ENCODE data around the gene PSMC4. TPM values are rescaled to one million over a fixed set of nuclear protein-coding genes. Genes with fewer than 3 reads are reported as not detected.

The PSMC4 gene
- total and polyA plus RNA-seq, 7 donors, result 76.0 to 310 (median 132) TPM

DNA sequence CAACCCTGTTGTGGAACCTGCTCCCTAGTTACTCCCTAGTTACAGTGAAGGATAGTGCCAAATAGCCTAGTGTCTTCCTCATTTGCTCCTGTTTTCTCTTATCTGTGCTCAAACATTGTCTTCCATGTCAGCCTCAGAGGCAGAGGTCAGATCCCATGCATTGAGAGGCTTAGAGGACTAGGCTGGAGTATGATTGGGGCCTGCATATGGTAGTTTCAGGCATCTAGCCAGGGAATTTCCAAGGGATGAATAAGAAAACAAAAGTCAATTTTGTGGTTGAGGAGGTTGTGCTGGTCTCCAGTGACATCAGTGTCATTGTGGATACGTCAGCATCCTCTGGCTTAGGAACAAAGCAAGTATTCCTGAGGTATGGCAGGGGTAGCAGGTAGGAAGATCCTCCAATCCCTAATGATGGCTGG is 35.3 kb downstream of the PSMC4 start:
- ATAC-seq (no peak), DNase-seq (no peak)
- Histone ChIP-seq H3K4me3 (no peak overlapping the region), H3K4me1 (peaks cover 5% of the 10 kb centered on the region), H3K27me3 (ENCODE audit: insufficient read depth in 3 of 3, low read length in 2 of 3) (no peaks in the 10 kb centered on the region), H3K27ac (no peak overlapping the region), H3K9me3 (peaks cover 11% of the 10 kb centered on the region), H3K36me3 (ENCODE audit: insufficient read depth in 1 of 2, low read depth in 1 of 2) (peaks cover 11 to 62% of the 10 kb centered on the region in 2 donors)
- 67 to 72% (median 71%) methylated on average over 1 of the region's 1 CpG for WGBS, 3 donors
- TF ChIP-seq, protein P1, sequence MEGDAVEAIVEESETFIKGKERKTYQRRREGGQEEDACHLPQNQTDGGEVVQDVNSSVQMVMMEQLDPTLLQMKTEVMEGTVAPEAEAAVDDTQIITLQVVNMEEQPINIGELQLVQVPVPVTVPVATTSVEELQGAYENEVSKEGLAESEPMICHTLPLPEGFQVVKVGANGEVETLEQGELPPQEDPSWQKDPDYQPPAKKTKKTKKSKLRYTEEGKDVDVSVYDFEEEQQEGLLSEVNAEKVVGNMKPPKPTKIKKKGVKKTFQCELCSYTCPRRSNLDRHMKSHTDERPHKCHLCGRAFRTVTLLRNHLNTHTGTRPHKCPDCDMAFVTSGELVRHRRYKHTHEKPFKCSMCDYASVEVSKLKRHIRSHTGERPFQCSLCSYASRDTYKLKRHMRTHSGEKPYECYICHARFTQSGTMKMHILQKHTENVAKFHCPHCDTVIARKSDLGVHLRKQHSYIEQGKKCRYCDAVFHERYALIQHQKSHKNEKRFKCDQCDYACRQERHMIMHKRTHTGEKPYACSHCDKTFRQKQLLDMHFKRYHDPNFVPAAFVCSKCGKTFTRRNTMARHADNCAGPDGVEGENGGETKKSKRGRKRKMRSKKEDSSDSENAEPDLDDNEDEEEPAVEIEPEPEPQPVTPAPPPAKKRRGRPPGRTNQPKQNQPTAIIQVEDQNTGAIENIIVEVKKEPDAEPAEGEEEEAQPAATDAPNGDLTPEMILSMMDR (IDR thresholded peaks at IDR 0.05), result no peak
- intact Hi-C loops (cut with DNase I), result no loop called here

DNA sequence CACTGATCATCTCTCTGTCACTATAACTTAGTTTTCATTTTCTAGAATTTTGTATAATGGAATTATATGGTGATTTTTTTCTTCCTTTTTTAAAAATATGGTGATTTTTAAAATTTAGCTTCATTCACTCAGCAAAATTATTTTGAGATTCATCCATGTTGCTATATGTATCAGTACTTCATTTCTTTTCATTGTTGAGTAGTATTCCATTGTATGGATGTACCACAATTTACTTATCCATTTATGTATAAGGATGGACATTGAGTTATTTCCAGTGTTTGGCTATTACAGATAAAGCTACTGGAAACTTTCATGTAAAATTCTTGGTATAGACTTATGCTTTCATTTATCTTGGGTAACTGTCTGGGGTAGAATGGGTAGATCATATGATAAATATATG is 38.7 kb downstream of the PSMC4 start:
- Histone ChIP-seq H3K27me3 (ENCODE audit: insufficient read depth in 3 of 3, low read length in 2 of 3) (no peaks in the 10 kb centered on the region), H3K27ac (no peak overlapping the region), H3K4me3 (no peak overlapping the region), H3K36me3 (ENCODE audit: insufficient read depth in 1 of 2, low read depth in 1 of 2) (peaks cover 17 to 90% of the 10 kb centered on the region in 2 donors), H3K4me1 (peaks cover 5% of the 10 kb centered on the region), H3K9me3 (peaks cover 43% of the 10 kb centered on the region)
- ATAC-seq (no peak), DNase-seq (no peak)
- intact Hi-C loops (cut with DNase I), result no loop called here
- TF ChIP-seq, protein P1 (IDR thresholded peaks at IDR 0.05), result no peak

DNA sequence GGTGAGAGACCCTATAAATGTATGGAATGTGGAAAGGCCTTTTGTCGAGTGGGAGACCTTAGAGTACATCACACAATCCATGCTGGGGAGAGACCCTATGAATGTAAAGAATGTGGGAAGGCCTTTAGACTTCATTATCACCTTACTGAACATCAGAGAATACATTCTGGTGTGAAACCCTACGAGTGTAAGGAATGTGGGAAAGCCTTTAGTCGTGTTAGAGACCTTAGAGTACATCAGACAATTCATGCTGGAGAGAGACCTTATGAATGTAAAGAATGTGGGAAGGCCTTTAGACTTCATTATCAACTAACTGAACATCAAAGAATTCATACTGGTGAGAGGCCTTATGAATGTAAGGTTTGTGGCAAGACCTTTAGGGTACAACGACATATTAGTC is 43.0 kb downstream of the PSMC4 start:
- no peak overlapping the region for H3K4me3 ChIP-seq
- DNase-seq, result no peak
- 94 to 98% (median 96%) methylated on average over 4 of the region's 4 CpGs for WGBS, 3 donors

DNA sequence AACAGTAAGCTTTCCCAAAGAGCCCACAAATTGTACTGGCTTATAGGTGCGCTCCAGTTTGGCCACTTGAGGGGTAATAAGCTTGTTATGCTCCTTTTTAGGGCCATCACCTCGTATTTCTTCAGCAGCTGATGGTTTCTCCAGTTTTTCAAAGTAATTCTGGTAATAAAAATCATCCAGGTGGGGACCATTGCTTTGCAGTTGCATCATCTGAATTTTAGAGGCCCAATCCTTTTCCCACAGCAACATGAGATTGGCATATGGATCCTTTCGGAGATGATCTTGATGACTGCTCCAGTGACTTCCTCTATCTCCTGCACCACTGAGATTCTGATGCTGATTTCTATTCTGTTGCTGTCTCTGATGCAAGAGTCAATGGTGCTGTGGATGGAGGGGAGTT is 53.0 kb downstream of the PSMC4 start:
- peaks cover 72% of the 10 kb centered on the region for H3K9me3 ChIP-seq
- H3K27ac ChIP-seq, result no peak overlapping the region
- no peaks in the 10 kb centered on the region for H3K27me3 ChIP-seq (ENCODE audit: insufficient read depth in 3 of 3, low read length in 2 of 3)
- TF ChIP-seq, protein P1 (IDR thresholded peaks at IDR 0.05), result no peak
- ATAC-seq (no peak), DNase-seq (no peak)
- no peaks in the 10 kb centered on the region for H3K36me3 ChIP-seq (ENCODE audit: insufficient read depth in 1 of 2, low read depth in 1 of 2)
- no peak overlapping the region for H3K4me3 ChIP-seq
- no peaks in the 10 kb centered on the region for H3K4me1 ChIP-seq
- 80 to 85% (median 81%) methylated on average over 3 of the region's 3 CpGs for WGBS, 3 donors
- intact Hi-C loops (cut with DNase I), result no loop called here

More for the DNA sequence above, 43.0 kb downstream of the PSMC4 start:
- peaks cover 7 to 60% of the 10 kb centered on the region in 2 donors for H3K36me3 ChIP-seq (ENCODE audit: insufficient read depth in 1 of 2, low read depth in 1 of 2)
- H3K27ac ChIP-seq, result no peak overlapping the region
- TF ChIP-seq, protein P1 (IDR thresholded peaks at IDR 0.05), result no peak
- H3K27me3 ChIP-seq (ENCODE audit: insufficient read depth in 3 of 3, low read length in 2 of 3), result no peaks in the 10 kb centered on the region
- ATAC-seq, result no peak
- H3K9me3 ChIP-seq, result peaks cover 81% of the 10 kb centered on the region
- intact Hi-C loops (cut with DNase I), result no loop called here
- no peaks in the 10 kb centered on the region for H3K4me1 ChIP-seq

DNA sequence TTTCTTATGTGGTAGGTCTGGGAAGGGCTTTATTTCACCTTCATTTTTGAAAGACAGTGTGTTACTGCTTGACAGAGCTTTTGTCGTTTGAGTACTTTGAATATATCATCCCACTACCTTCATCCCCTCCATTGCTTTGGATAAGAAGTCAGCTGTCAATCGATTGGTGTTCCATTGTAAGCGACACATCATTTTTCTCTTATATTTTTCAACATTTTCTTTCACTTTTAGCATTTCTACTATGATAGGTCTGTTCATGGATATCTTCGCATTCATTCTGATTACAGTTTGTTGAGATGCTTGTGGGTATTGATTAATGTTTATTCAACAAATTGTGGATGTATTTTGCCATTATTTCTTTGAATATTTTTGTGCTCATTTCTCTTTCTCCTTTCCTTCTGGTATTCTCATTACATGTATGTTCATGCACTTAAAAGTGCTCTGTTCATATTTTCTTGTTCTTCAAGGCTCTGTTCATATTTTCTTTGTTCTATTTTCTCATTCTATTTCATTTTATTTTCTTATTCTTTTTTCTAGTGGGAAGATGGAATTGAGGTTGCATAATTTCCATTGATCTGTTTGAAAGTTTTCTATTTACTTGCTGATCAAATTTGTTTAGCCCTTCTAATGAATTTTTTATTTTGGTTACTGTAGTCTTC is 55.1 kb downstream of the PSMC4 start:
- H3K27ac ChIP-seq, result no peak overlapping the region
- 94 to 96% (median 94%) methylated on average over 4 of the region's 4 CpGs for WGBS, 3 donors
- TF ChIP-seq, protein P1 (IDR thresholded peaks at IDR 0.05), result no peak
- no peak overlapping the region for H3K4me3 ChIP-seq
- intact Hi-C loops (cut with DNase I), result no loop called here
- DNase-seq (no peak), ATAC-seq (no peak)
- no peaks in the 10 kb centered on the region for H3K36me3 ChIP-seq (ENCODE audit: insufficient read depth in 1 of 2, low read depth in 1 of 2)
- no peaks in the 10 kb centered on the region for H3K27me3 ChIP-seq (ENCODE audit: insufficient read depth in 3 of 3, low read length in 2 of 3)
- H3K9me3 ChIP-seq, result peaks cover 71% of the 10 kb centered on the region
- H3K4me1 ChIP-seq, result no peaks in the 10 kb centered on the region
